Sigmoid colon (tissue), 4 donors: Measurements from ENCODE around the gene WFIKKN2.

Experiments used
- CTCF ChIP-seq, 4 experiments: fragments of 450-650 bp in 3 of 4; fragments of 200-600 bp in 1 of 4; IDR thresholded peaks; one replicate each; pipeline ENCODE4 v1.5.1; 2016 to 2019; ENCODE audit warnings: antibody characterized with exemption in 4 of 4, mild to moderate bottlenecking in 3 of 4, moderate library complexity in 2 of 4
- EP300 ChIP-seq, 4 donors: sonication (generic); formaldehyde crosslinking; IDR thresholded peaks; one replicate each; pipeline ENCODE4 v1.6.1; 2017; ENCODE audit warnings: antibody characterized with exemption in 4 of 4
- POLR2A ChIP-seq, 2 donors: fragments of 450-650 bp; IDR thresholded peaks; one replicate each; pipeline ENCODE4 v1.6.1; 2016; ENCODE audit warnings: antibody characterized with exemption in 2 of 2, mild to moderate bottlenecking in 2 of 2, moderate library complexity in 2 of 2
- POLR2AphosphoS5 ChIP-seq, 4 donors: sonication (generic); formaldehyde crosslinking; IDR thresholded peaks; one replicate each; pipeline ENCODE4 v1.6.1; 2017; ENCODE audit warnings: antibody characterized with exemption in 4 of 4

- TF ChIP-seq CTCF (IDR thresholded peaks at IDR 0.05) (no peak), POLR2AphosphoS5 (IDR thresholded peaks at IDR 0.05) (no peak), POLR2A (IDR thresholded peaks at IDR 0.05) (no peak), EP300 (IDR thresholded peaks at IDR 0.05) (no peak)
Observed at GRCh38 chr17:50793007-50793406, 42.4 kb upstream of the WFIKKN2 start.
